Ascending aorta (tissue), 2 donors: ENCODE results near the gene TM4SF1. TPM values are rescaled to one million over a fixed set of nuclear protein-coding genes. Genes with fewer than 3 reads are reported as not detected.

Source experiments
- DNase-seq, 2 donors: peaks; one replicate each; pipeline ENCODE4 v3.0.0-alpha.2; 2019; ENCODE audit warnings: low spot score in 2 of 2
- H3K27ac ChIP-seq, 2 donors: fragments of 200-600 bp; sonication (generic); one replicate each; pipeline ENCODE4 v1.5.1; 2016 to 2017; ENCODE audit warnings: mild to moderate bottlenecking in 1 of 2
- H3K27me3 ChIP-seq: fragments of 200-600 bp; sonication (generic); one replicate; pipeline ENCODE4 v1.5.1; 2017
- H3K36me3 ChIP-seq, 2 donors: fragments of 200-600 bp; sonication (generic); one replicate each; pipeline ENCODE4 v1.5.1; 2016
- H3K4me1 ChIP-seq, 2 donors: fragments of 200-600 bp; sonication (generic); one replicate each; pipeline ENCODE4 v1.5.1; 2016 to 2017; ENCODE audit warnings: mild to moderate bottlenecking in 1 of 2
- H3K4me3 ChIP-seq, 2 donors: fragments of 200-600 bp; sonication (generic); one replicate each; pipeline ENCODE4 v1.5.1; 2016 to 2017; ENCODE audit warnings: mild to moderate bottlenecking in 1 of 2
- H3K9me3 ChIP-seq, 2 donors: fragments of 200-600 bp; sonication (generic); one replicate each; pipeline ENCODE4 v1.5.1; 2016
- CTCF ChIP-seq, 3 experiments: fragments of 200-600 bp in 2 of 3; fragments of 450-650 bp in 1 of 3; sonication (generic) in 2 of 3; IDR thresholded peaks; one replicate each; pipeline ENCODE4 v1.5.1; 2016 to 2019; ENCODE audit warnings: antibody characterized with exemption in 3 of 3, mild to moderate bottlenecking in 1 of 3, moderate library complexity in 1 of 3
- intact Hi-C: fragments of 100-400 bp; cut with DNase I; formaldehyde crosslinking; loops from one replicate; pipeline ENCODE4 v1.15.1; 2023
- total RNA-seq: library from RNA; depleted of rRNA; stranded (reverse); fragments of >200 nt; gene quantifications from one replicate; pipeline ENCODE4 v1.1.0, GENCODE V29; 2016

Gene TM4SF1
- total RNA-seq, 1 donor from 2014 or later = 487 TPM

DNA sequence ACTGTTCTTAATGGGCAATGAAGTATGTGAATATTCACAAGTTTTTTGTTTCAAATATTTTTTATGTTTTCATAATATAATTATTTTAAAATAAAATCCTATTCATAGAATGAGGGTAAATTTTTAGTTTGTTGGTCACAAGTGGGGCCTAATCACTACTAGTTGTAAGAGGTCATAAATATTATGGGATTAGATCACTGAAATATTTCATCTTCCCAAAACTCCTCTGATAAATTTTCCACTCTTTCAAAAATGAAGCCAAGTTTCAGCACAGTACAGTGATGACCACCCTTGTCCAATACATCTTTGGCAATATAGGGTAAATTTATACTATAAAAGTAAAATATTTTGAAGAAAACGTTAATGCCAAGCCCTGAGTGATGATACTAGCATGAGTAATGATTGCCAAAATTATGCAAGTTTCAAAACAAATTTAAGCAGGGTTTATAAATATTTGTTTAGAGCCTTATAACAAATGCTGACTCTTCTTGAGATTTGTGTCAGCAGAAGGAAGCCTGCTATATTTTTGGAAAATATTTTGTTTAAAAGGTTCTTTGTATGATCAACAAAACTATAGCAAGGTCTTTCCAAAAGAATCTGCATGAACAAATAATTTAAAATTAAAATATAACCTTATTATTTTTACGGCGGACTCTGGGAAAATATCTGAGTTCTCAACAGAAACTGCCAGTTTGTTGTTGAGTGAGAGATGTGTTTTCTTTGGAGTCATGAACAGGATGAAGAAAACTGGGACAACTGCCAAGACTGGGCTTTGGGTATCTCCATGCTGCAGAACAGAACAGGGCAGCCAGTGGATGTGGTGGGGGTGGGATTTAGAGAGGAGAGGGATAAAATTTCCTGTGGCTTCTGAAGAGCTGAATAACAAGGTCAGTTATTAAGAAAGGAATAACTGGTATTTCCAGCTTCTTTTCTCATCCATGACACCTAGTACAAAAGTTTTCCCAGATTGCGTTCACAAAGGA lies 17.9 kb upstream of the TM4SF1 start:
- Histone ChIP-seq H3K27me3 (no peaks in the 10 kb centered on the region), H3K4me3 (no peak overlapping the region), H3K27ac (peak overlapping the region; percentile 56 to 69), H3K9me3 (no peaks in the 10 kb centered on the region), H3K36me3 (no peaks in the 10 kb centered on the region), H3K4me1 (peaks cover 0 to 14% of the 10 kb centered on the region in 2 donors)
- intact Hi-C loops = loop anchor here (10.0 kb wide), 1 partner anchor 259 kb away; the partner anchor contains the start of gene WWTR1
- no peak for TF ChIP-seq CTCF (IDR thresholded peaks at IDR 0.05)
- no peak for DNase-seq

GRCh38 chr3:149393345-149394160 lies 16.1 kb upstream of the TM4SF1 start:
- Histone ChIP-seq H3K36me3 (no peaks in the 10 kb centered on the region), H3K9me3 (peaks cover 0 to 6% of the 10 kb centered on the region in 2 donors), H3K4me1 (peaks cover 0 to 14% of the 10 kb centered on the region in 2 donors), H3K27me3 (no peaks in the 10 kb centered on the region), H3K4me3 (no peak overlapping the region), H3K27ac (peak overlapping the region in 1 of 2 donors; percentile 8)
- peak; percentile 75 to 84 (median 76) for TF ChIP-seq CTCF (IDR thresholded peaks at IDR 0.05)
- intact Hi-C loops = loop anchor here (1.0 to 10.0 kb wide), 3 partner anchors 41 to 261 kb away; partner anchors contain the start of gene WWTR1
- peak in 1 of 2 donors; percentile 82 for DNase-seq

DNA sequence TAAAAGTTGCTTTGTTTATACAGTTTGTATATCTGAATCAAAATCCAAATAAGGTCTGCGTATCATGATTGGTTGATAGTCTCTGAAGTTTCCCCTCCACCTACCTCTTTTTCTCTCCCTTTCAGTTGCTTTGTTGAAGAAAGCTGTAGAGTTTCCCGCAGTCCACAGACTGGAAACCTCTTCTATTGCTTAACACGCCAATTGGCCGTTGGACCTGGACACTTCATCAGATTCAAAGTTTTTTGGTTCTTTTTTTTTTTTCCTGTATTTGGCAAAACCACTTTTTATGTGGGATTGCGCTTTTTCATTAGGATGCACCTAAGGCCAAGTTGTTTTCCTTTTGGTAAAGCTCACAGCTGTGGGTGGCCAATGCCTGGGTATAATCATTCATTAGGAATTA lies 14.5 kb upstream of the TM4SF1 start:
- H3K4me1 ChIP-seq = peaks cover 0 to 19% of the 10 kb centered on the region in 2 donors
- no peak for DNase-seq
- intact Hi-C loops = loop anchor here (5.0 to 10.0 kb wide), 2 partner anchors 40 to 263 kb away; partner anchors contain the start of gene WWTR1
- peaks cover 0 to 6% of the 10 kb centered on the region in 2 donors for H3K9me3 ChIP-seq
- H3K27me3 ChIP-seq = no peaks in the 10 kb centered on the region
- H3K36me3 ChIP-seq = no peaks in the 10 kb centered on the region
- no peak overlapping the region for H3K27ac ChIP-seq
- TF ChIP-seq CTCF (IDR thresholded peaks at IDR 0.05) = no peak
- no peak overlapping the region for H3K4me3 ChIP-seq

DNA sequence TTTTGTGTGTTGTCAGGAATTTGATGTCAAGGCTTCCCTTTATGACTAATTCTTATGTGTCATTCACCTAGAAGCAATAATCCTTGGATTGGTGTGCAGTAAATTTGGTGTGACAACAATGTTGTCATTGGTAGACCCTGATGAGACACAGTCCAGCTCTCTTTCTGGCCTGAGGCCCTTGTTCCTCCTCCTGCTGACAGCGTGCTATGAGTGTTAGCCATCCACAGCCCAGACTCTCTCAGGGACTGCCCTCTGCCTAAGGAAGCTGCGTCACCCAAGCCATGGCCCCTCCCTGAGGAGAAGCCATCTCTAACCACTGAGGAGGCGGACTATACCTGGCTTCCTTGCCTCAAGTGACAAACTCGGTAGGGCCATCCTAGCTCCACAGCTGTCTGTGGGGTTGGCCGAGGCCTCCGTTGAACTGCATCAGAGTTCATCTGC lies 13.3 kb upstream of the TM4SF1 start:
- Histone ChIP-seq H3K27ac (no peak overlapping the region), H3K4me1 (peaks cover 0 to 31% of the 10 kb centered on the region in 2 donors), H3K9me3 (peaks cover 0 to 6% of the 10 kb centered on the region in 2 donors), H3K36me3 (no peaks in the 10 kb centered on the region), H3K27me3 (no peaks in the 10 kb centered on the region), H3K4me3 (no peak overlapping the region)
- intact Hi-C loops = loop anchor here (5.0 to 10.0 kb wide), 2 partner anchors 38 to 264 kb away; partner anchors contain the start of gene WWTR1
- no peak for DNase-seq
- TF ChIP-seq CTCF (IDR thresholded peaks at IDR 0.05) = no peak

GRCh38 chr3:149390294-149390693 lies 12.8 kb upstream of the TM4SF1 start:
- Histone ChIP-seq H3K9me3 (peaks cover 0 to 6% of the 10 kb centered on the region in 2 donors), H3K4me1 (peaks cover 0 to 36% of the 10 kb centered on the region in 2 donors), H3K27me3 (no peaks in the 10 kb centered on the region), H3K27ac (no peak overlapping the region), H3K4me3 (no peak overlapping the region), H3K36me3 (no peaks in the 10 kb centered on the region)
- no peak for TF ChIP-seq CTCF (IDR thresholded peaks at IDR 0.05)
- no peak for DNase-seq
- intact Hi-C loops = loop anchor here (5.0 to 10.0 kb wide), 2 partner anchors 38 to 265 kb away; partner anchors contain the start of gene WWTR1
